Body of pancreas (tissue), 4 donors: ENCODE data around the gene PYURF. TPM values are rescaled to one million over a fixed set of nuclear protein-coding genes. Genes with fewer than 3 reads are reported as not detected.

Source experiments
- ATAC-seq: fragments of 150-250 bp; one replicate; pipeline ENCODE4 v1.9.1; 2016
- DNase-seq, 4 donors: peaks; one replicate each; pipeline ENCODE4 v3.0.0-alpha.2; 2019
- H3K27ac ChIP-seq, 4 donors: fragments of 200-600 bp; sonication (generic); 1 replicate in 3 of 4; 2 replicates in 1 of 4; pipeline versions ENCODE4 v1.5.1 to v1.6.1; 2016 to 2019; ENCODE audit warnings: mild to moderate bottlenecking in 1 of 4, mixed read lengths in 1 of 4, moderate library complexity in 1 of 4
- H3K27me3 ChIP-seq, 2 donors: fragments of 200-600 bp; sonication (generic); one replicate each; pipeline ENCODE4 v1.6.0; 2016; ENCODE audit warnings: mild to moderate bottlenecking in 1 of 2
- H3K36me3 ChIP-seq, 2 donors: fragments of 200-600 bp; sonication (generic); replicated peaks in 1 of 2; 2 replicates each; pipeline ENCODE4 v1.5.1; 2016; ENCODE audit warnings: low read depth in 2 of 2; ENCODE audit not compliant: insufficient read depth in 1 of 2
- H3K4me1 ChIP-seq: fragments of 200-600 bp; sonication (generic); one replicate; pipeline ENCODE4 v1.6.0; 2016
- H3K4me3 ChIP-seq, 2 donors: fragments of 200-600 bp; sonication (generic); 1 replicate in 1 of 2; 2 replicates in 1 of 2; pipeline ENCODE4 v1.5.1; 2016 to 2019
- H3K9me3 ChIP-seq, 3 donors: fragments of 200-600 bp; sonication (generic); 1 replicate in 2 of 3; 2 replicates in 1 of 3; pipeline ENCODE4 v1.5.1; 2016
- POLR2A ChIP-seq, 3 donors: fragments of 450-650 bp; IDR thresholded peaks; one replicate each; pipeline ENCODE4 v1.6.1; 2016; ENCODE audit warnings: antibody characterized with exemption in 3 of 3, mild to moderate bottlenecking in 2 of 3
- WGBS, 2 donors: methylation state at CpG; one replicate each; pipeline ENCODE4 v1.1.5; 2017; 5-methylcytosine and 5-hydroxymethylcytosine counted together
- intact Hi-C: fragments of 100-400 bp; cut with DNase I; formaldehyde crosslinking; loops from one replicate; pipeline ENCODE4 v1.15.1; 2023
- total RNA-seq, 2 donors: library from RNA; depleted of rRNA; stranded (reverse); fragments of >200 nt; gene quantifications; one replicate each; pipeline ENCODE4 v1.1.0, GENCODE V29; 2016
- TF ChIP-seq, protein P1 (sequence below), 7 experiments: fragments of 450-650 bp in 4 of 7; fragments of 200-600 bp in 3 of 7; sonication (generic) in 3 of 7; IDR thresholded peaks; one replicate each; pipeline ENCODE4 v1.5.1; 2016 to 2019; ENCODE audit warnings: antibody characterized with exemption in 7 of 7

Gene PYURF
- total RNA-seq, 2 donors from 2014 or later: 56.4 to 79.4 TPM

DNA sequence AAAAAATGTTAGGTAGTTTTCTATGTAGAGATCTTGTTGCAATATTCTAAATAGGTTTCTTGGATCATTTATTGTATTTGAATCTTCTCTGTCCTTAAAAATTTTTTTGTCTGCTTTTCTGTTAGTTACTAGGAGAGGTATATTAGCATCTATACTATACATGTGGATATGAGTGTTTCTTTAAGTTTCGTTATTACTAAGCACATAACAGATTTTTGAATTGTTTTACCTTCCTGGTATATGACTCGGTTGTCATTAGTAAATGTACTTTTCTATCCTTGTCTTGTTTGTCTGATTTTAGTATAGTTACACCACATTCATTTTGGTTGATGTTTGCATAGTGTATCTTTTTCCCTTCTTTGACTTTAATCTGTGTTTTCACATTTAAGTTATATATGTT is 20.2 kb downstream of the PYURF start:
- Histone ChIP-seq H3K4me3 (no peak overlapping the region), H3K4me1 (no peaks in the 10 kb centered on the region), H3K27me3 (no peaks in the 10 kb centered on the region), H3K36me3 (no peaks in the 10 kb centered on the region), H3K9me3 (no peaks in the 10 kb centered on the region), H3K27ac (no peak overlapping the region)
- no peak for TF ChIP-seq POLR2A (IDR thresholded peaks at IDR 0.05)
- TF ChIP-seq, protein P1, sequence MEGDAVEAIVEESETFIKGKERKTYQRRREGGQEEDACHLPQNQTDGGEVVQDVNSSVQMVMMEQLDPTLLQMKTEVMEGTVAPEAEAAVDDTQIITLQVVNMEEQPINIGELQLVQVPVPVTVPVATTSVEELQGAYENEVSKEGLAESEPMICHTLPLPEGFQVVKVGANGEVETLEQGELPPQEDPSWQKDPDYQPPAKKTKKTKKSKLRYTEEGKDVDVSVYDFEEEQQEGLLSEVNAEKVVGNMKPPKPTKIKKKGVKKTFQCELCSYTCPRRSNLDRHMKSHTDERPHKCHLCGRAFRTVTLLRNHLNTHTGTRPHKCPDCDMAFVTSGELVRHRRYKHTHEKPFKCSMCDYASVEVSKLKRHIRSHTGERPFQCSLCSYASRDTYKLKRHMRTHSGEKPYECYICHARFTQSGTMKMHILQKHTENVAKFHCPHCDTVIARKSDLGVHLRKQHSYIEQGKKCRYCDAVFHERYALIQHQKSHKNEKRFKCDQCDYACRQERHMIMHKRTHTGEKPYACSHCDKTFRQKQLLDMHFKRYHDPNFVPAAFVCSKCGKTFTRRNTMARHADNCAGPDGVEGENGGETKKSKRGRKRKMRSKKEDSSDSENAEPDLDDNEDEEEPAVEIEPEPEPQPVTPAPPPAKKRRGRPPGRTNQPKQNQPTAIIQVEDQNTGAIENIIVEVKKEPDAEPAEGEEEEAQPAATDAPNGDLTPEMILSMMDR (IDR thresholded peaks at IDR 0.05): no peak
- intact Hi-C loops: no loop called here
- ATAC-seq (no peak), DNase-seq (no peak)
- 91 to 93% methylated on average over 2 of the region's 2 CpGs for WGBS, 2 donors

DNA sequence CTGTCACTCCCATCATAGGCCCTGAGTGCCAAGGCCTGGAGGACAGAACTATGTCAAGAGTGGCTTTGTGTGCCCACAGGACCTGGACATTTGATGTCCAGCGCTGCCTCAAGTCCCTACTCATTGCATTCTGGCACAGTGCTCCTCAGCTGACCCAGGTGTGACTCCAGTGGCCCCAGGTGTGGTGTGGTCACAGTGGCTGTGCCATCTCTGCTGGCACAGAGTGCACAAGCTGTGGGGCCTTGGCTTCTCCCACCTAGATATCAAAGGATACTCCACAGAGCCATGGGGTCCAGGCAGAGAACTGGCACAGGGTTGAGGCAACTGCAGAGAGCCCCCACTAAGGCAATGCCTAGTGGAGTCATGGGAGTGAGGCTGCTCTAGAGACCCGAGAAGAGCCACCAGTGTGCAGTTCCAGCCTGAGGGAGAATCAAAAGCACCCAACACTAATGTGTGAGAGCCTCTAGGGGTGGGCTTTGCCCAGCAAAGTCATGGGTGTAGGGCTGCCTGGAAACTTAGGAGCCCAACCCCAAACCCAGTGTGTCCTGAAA is 25.6 kb downstream of the PYURF start:
- TF ChIP-seq POLR2A (IDR thresholded peaks at IDR 0.05): no peak
- TF ChIP-seq, protein P1 (IDR thresholded peaks at IDR 0.05): no peak
- DNase-seq (no peak), ATAC-seq (no peak)
- Histone ChIP-seq H3K27me3 (no peaks in the 10 kb centered on the region), H3K4me3 (no peak overlapping the region), H3K4me1 (no peaks in the 10 kb centered on the region), H3K9me3 (no peaks in the 10 kb centered on the region), H3K27ac (no peak overlapping the region), H3K36me3 (peaks cover 0 to 2% of the 10 kb centered on the region in 2 donors)
- WGBS, 2 donors: 100% methylated on average over 2 of the region's 2 CpGs
- intact Hi-C loops: no loop called here

DNA sequence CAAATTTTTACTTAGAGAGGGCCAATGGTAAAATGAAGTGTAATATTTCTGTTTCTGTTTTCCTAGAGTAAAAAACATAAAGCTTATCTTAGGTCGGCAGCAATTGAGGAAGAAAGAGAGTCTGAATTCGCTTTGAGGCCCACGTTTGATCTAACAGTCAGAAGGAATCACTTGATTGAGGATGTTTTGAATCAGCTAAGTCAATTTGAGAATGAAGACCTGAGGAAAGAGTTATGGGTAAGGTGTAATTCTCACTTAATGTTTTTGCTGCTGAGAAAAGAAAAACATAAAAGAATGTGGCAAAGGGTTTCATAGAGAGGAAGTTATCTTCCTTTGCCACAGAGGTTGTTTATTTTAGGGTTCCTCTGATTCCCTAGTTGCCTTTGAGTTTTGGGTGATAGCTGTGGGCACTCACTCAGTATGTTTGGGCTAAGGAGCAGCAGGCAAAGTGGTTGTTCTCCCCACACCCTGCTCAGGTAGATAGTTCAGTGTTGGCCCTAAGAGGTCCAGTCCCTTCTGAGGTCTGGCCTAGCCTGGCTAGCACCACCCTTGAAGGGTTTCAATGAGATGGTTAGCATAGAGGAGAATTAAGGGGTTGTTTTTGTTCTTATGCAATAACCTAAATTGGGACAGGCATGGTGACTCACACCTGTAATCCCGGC is 34.3 kb downstream of the PYURF start:
- intact Hi-C loops: no loop called here
- ATAC-seq: no peak
- Histone ChIP-seq H3K36me3 (no peaks in the 10 kb centered on the region), H3K4me1 (no peaks in the 10 kb centered on the region), H3K27me3 (no peaks in the 10 kb centered on the region), H3K27ac (no peak overlapping the region), H3K9me3 (no peaks in the 10 kb centered on the region), H3K4me3 (no peak overlapping the region)
- 66 to 79% methylated on average over 4 of the region's 4 CpGs for WGBS, 2 donors
- DNase-seq: no peak
- no peak for TF ChIP-seq POLR2A (IDR thresholded peaks at IDR 0.05)
- TF ChIP-seq, protein P1 (IDR thresholded peaks at IDR 0.05): no peak

DNA sequence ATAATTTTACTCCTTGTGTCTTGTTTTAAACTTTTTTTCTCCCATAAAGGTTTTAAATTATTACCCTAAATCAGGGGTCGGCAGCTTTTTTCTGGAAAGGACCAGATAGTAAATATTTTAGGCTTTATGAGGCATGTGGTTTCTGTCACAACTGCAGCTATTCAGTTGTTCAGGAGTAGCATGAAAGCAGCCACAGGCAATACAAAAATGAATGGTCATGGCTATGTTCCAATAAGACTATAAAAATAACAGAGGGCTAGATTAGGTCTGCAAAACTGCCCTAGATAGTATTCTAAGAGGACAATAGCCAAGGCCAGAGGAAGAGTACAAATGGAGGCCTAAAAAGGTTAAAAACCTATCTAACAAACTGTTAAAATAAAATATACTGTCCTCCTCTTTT is 42.0 kb downstream of the PYURF start:
- Histone ChIP-seq H3K4me1 (no peaks in the 10 kb centered on the region), H3K27ac (no peak overlapping the region), H3K27me3 (no peaks in the 10 kb centered on the region), H3K36me3 (no peaks in the 10 kb centered on the region), H3K9me3 (no peaks in the 10 kb centered on the region), H3K4me3 (no peak overlapping the region)
- DNase-seq: no peak
- no peak for ATAC-seq
- 82 to 86% methylated on average over 1 of the region's 1 CpG for WGBS, 2 donors
- intact Hi-C loops: no loop called here
- TF ChIP-seq, protein P1 (IDR thresholded peaks at IDR 0.05): no peak
- no peak for TF ChIP-seq POLR2A (IDR thresholded peaks at IDR 0.05)

DNA sequence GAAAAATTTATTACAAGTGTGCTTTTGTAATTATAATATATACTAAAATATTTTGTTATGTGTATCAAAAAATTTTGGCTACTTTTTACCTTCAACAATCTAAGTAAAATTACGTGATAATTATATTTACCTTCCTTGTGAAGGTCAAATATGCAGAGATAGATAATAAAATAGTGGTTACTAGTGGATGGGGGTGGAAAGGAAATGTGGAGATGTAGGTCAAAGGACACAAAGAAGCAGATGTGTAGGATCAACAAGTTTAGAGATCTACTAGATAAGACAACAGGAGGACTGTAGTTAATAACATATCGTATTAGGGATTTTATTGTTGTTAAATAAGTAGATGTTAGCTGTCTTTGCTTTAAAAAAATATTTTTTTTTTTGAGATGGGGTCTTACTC is 45.3 kb downstream of the PYURF start:
- no peaks in the 10 kb centered on the region for H3K9me3 ChIP-seq
- H3K36me3 ChIP-seq: no peaks in the 10 kb centered on the region
- no peak for ATAC-seq
- no peaks in the 10 kb centered on the region for H3K27me3 ChIP-seq
- no peak for DNase-seq
- H3K27ac ChIP-seq: no peak overlapping the region
- no peak overlapping the region for H3K4me3 ChIP-seq
- TF ChIP-seq, protein P1 (IDR thresholded peaks at IDR 0.05): no peak
- no peak for TF ChIP-seq POLR2A (IDR thresholded peaks at IDR 0.05)
- intact Hi-C loops: no loop called here
- H3K4me1 ChIP-seq: no peaks in the 10 kb centered on the region
- 60 to 63% methylated on average over 2 of the region's 2 CpGs for WGBS, 2 donors
